ENCODE measurements around the gene EFCAB8. TPM values are rescaled to one million over a fixed set of nuclear protein-coding genes. Genes with fewer than 3 reads are reported as not detected.

The EFCAB8 gene
- total RNA-seq, 2 experiments from 2014 or later = 0.94 to 1.2 TPM

- DNase-seq = no peak
- Mint-ChIP-seq H3K27me3 (no peaks in the 10 kb centered on the region), H3K4me1 (peaks cover 14% of the 10 kb centered on the region), H3K27ac (peak overlapping the region; percentile 28), H3K9me3 (peaks cover 19% of the 10 kb centered on the region), H3K4me3 (no peak overlapping the region), H3K36me3 (ENCODE audit: low read depth) (peaks cover 30% of the 10 kb centered on the region)
- POLR2A ChIA-PET = no interaction called here
- CTCF ChIA-PET = interaction anchor here (0.8 to 3.9 kb wide), 7 partner anchors 8 to 38 kb away, joined by 3 to 17 read pairs (median 4); partner anchors contain the start of gene SUN5
Measured at GRCh38 chr20:32977281-32978008, 118.7 kb downstream of the EFCAB8 start.

- Mint-ChIP-seq H3K27me3 (no peaks in the 10 kb centered on the region), H3K4me3 (no peak overlapping the region), H3K27ac (peak overlapping the region; percentile 19), H3K4me1 (peaks cover 14% of the 10 kb centered on the region), H3K9me3 (peaks cover 19% of the 10 kb centered on the region), H3K36me3 (ENCODE audit: low read depth) (peaks cover 28% of the 10 kb centered on the region)
- ChIA-PET CTCF (interaction anchor here (0.8 to 3.9 kb wide), 4 partner anchors 9 to 26 kb away, joined by 3 to 17 read pairs (median 7); partner anchors contain the start of gene SUN5), POLR2A (interaction anchor here (0.6 kb wide), 1 partner anchor 110 kb away, joined by 4 read pairs; no protein-coding TSS in a partner anchor)
- no peak for DNase-seq
Measured at GRCh38 chr20:32978009-32978335, 119.2 kb downstream of the EFCAB8 start.

- POLR2A ChIA-PET = no interaction called here
- CTCF ChIA-PET = interaction anchor here (3.9 kb wide), 1 partner anchor 13 kb away, joined by 17 read pairs; no protein-coding TSS in a partner anchor
- Mint-ChIP-seq H3K9me3 (peaks cover 19% of the 10 kb centered on the region), H3K4me1 (peaks cover 14% of the 10 kb centered on the region), H3K27me3 (no peaks in the 10 kb centered on the region), H3K27ac (no peak overlapping the region), H3K4me3 (no peak overlapping the region), H3K36me3 (ENCODE audit: low read depth) (peaks cover 23% of the 10 kb centered on the region)
- no peak for DNase-seq
Measured at GRCh38 chr20:32979201-32979998, 120.7 kb downstream of the EFCAB8 start.

- Mint-ChIP-seq H3K9me3 (peaks cover 12% of the 10 kb centered on the region), H3K4me1 (peaks cover 14% of the 10 kb centered on the region), H3K4me3 (no peak overlapping the region), H3K36me3 (ENCODE audit: low read depth) (peaks cover 16% of the 10 kb centered on the region), H3K27me3 (no peaks in the 10 kb centered on the region), H3K27ac (no peak overlapping the region)
- POLR2A ChIA-PET = no interaction called here
- CTCF ChIA-PET = no interaction called here
- DNase-seq = no peak
Measured at GRCh38 chr20:32980131-32980941, 121.6 kb downstream of the EFCAB8 start.

- ChIA-PET POLR2A (no interaction called here), CTCF (interaction anchor here (0.5 to 1.2 kb wide), 3 partner anchors 10 to 71 kb away, joined by 3 to 7 read pairs (median 3); no protein-coding TSS in a partner anchor)
- peaks cover 7% of the 10 kb centered on the region for H3K9me3 Mint-ChIP-seq
- H3K27ac Mint-ChIP-seq = no peak overlapping the region
- H3K27me3 Mint-ChIP-seq = no peaks in the 10 kb centered on the region
- peaks cover 10% of the 10 kb centered on the region for H3K4me1 Mint-ChIP-seq
- H3K4me3 Mint-ChIP-seq = no peak overlapping the region
- peaks cover 10% of the 10 kb centered on the region for H3K36me3 Mint-ChIP-seq (ENCODE audit: low read depth)
- DNase-seq = no peak
Measured at GRCh38 chr20:32980990-32981389, 122.3 kb downstream of the EFCAB8 start.

GRCh38 chr20:32982617-32983458 is 124.1 kb downstream of the EFCAB8 start:
- no peak overlapping the region for H3K27ac Mint-ChIP-seq
- DNase-seq = no peak
- no peaks in the 10 kb centered on the region for H3K36me3 Mint-ChIP-seq (ENCODE audit: low read depth)
- no peaks in the 10 kb centered on the region for H3K4me1 Mint-ChIP-seq
- H3K4me3 Mint-ChIP-seq = no peak overlapping the region
- no peaks in the 10 kb centered on the region for H3K9me3 Mint-ChIP-seq
- ChIA-PET CTCF (interaction anchor here (0.7 to 1.2 kb wide), 3 partner anchors 8 to 23 kb away, joined by 3 to 7 read pairs (median 4); no protein-coding TSS in a partner anchor), POLR2A (no interaction called here)
- H3K27me3 Mint-ChIP-seq = no peaks in the 10 kb centered on the region

GRCh38 chr20:32983459-32984112 is 124.9 kb downstream of the EFCAB8 start:
- no peak for DNase-seq
- Mint-ChIP-seq H3K4me3 (no peak overlapping the region), H3K27ac (no peak overlapping the region), H3K9me3 (no peaks in the 10 kb centered on the region), H3K36me3 (ENCODE audit: low read depth) (no peaks in the 10 kb centered on the region), H3K4me1 (no peaks in the 10 kb centered on the region), H3K27me3 (no peaks in the 10 kb centered on the region)
- ChIA-PET CTCF (interaction anchor here (0.7 to 1.9 kb wide), 3 partner anchors 9 to 22 kb away, joined by 3 to 7 read pairs (median 5); no protein-coding TSS in a partner anchor), POLR2A (no interaction called here)

- H3K36me3 Mint-ChIP-seq (ENCODE audit: low read depth) = no peaks in the 10 kb centered on the region
- no peaks in the 10 kb centered on the region for H3K9me3 Mint-ChIP-seq
- H3K4me1 Mint-ChIP-seq = no peaks in the 10 kb centered on the region
- ChIA-PET POLR2A (no interaction called here), CTCF (interaction anchor here (1.9 kb wide), 1 partner anchor 12 kb away, joined by 5 read pairs; no protein-coding TSS in a partner anchor)
- no peak overlapping the region for H3K27ac Mint-ChIP-seq
- H3K27me3 Mint-ChIP-seq = no peaks in the 10 kb centered on the region
- no peak for DNase-seq
- no peak overlapping the region for H3K4me3 Mint-ChIP-seq
Measured at GRCh38 chr20:32984196-32984595, 125.5 kb downstream of the EFCAB8 start.

GRCh38 chr20:32984631-32985354 is 126.1 kb downstream of the EFCAB8 start:
- H3K27me3 Mint-ChIP-seq = no peaks in the 10 kb centered on the region
- H3K4me1 Mint-ChIP-seq = no peaks in the 10 kb centered on the region
- POLR2A ChIA-PET = no interaction called here
- H3K9me3 Mint-ChIP-seq = no peaks in the 10 kb centered on the region
- peak overlapping the region; percentile 46 for H3K27ac Mint-ChIP-seq
- no peak overlapping the region for H3K4me3 Mint-ChIP-seq
- CTCF ChIA-PET = interaction anchor here (1.3 to 1.9 kb wide), 2 partner anchors 8 to 12 kb away, joined by 4 to 5 read pairs; no protein-coding TSS in a partner anchor
- DNase-seq = no peak
- no peaks in the 10 kb centered on the region for H3K36me3 Mint-ChIP-seq (ENCODE audit: low read depth)

GRCh38 chr20:32985596-32985995 is 126.9 kb downstream of the EFCAB8 start:
- Mint-ChIP-seq H3K27me3 (no peaks in the 10 kb centered on the region), H3K4me1 (no peaks in the 10 kb centered on the region), H3K27ac (no peak overlapping the region), H3K4me3 (no peak overlapping the region), H3K36me3 (ENCODE audit: low read depth) (no peaks in the 10 kb centered on the region), H3K9me3 (no peaks in the 10 kb centered on the region)
- no peak for DNase-seq
- POLR2A ChIA-PET = no interaction called here
- CTCF ChIA-PET = interaction anchor here (1.0 to 1.9 kb wide), 3 partner anchors 9 to 174 kb away, joined by 3 to 5 read pairs (median 4); no protein-coding TSS in a partner anchor

Data from activated CD4-positive, alpha-beta T cell treated with anti-CD3 and anti-CD28 coated beads, Interleukin-2, amount 10 ng/mL, durations not matched to agents 7 days and 5 days (primary cell).